Type B pancreatic cell (in vitro differentiated cells): ENCODE measurements around the gene LILRB5. TPM values are rescaled to one million over a fixed set of nuclear protein-coding genes. Genes with fewer than 3 reads are reported as not detected.

Experiments
- DNase-seq: peaks from one replicate; pipeline ENCODE4 v3.0.0; 2021; ENCODE audit warnings: mixed read lengths; ENCODE audit not compliant: unreplicated experiment; ENCODE audit errors: extremely low spot score
- H3K27ac Mint-ChIP-seq: 2 replicates; pipeline ENCODE4 v1.8.0; 2021; ENCODE audit warnings: mild to moderate bottlenecking, mixed read lengths
- H3K27me3 Mint-ChIP-seq: 2 replicates; pipeline ENCODE4 v1.8.0; 2021; ENCODE audit warnings: mixed read lengths
- H3K36me3 Mint-ChIP-seq: 2 replicates; pipeline ENCODE4 v1.8.0; 2021; ENCODE audit warnings: mixed read lengths
- H3K4me1 Mint-ChIP-seq: one replicate; pipeline ENCODE4 v1.8.0; 2021; ENCODE audit warnings: mixed read lengths; ENCODE audit not compliant: unreplicated experiment
- H3K4me3 Mint-ChIP-seq: 2 replicates; pipeline ENCODE4 v1.8.0; 2021; ENCODE audit warnings: mild to moderate bottlenecking, mixed read lengths
- H3K9me3 Mint-ChIP-seq: 2 replicates; pipeline ENCODE4 v1.8.0; 2021; ENCODE audit warnings: mixed read lengths
- CTCF ChIP-seq: fragments of 200-600 bp; sonication (generic); conservative IDR thresholded peaks from 2 replicates; pipeline ENCODE4 v1.5.0; 2021; ENCODE audit warnings: antibody characterized with exemption, mild to moderate bottlenecking
- total RNA-seq: library from RNA; stranded (reverse); gene quantifications from 2 replicates; pipeline ENCODE4 v1.2.1, GENCODE V29; 2021; ENCODE audit warnings: low replicate concordance

Gene LILRB5
- total RNA-seq, 1 donor from 2014 or later = not detected

GRCh38 chr19:54211235-54211634 is 45.8 kb downstream of the LILRB5 start:
- H3K4me1 Mint-ChIP-seq = peaks cover 27% of the 10 kb centered on the region
- DNase-seq = no peak
- peak overlapping the region; percentile 95 for H3K27ac Mint-ChIP-seq
- H3K9me3 Mint-ChIP-seq = peaks cover 6% of the 10 kb centered on the region
- H3K4me3 Mint-ChIP-seq = peak overlapping the region; percentile 75
- H3K27me3 Mint-ChIP-seq = no peaks in the 10 kb centered on the region
- no peak for TF ChIP-seq CTCF
- H3K36me3 Mint-ChIP-seq = peaks cover 19% of the 10 kb centered on the region

GRCh38 chr19:54209811-54210494 is 47.1 kb downstream of the LILRB5 start:
- TF ChIP-seq CTCF = no peak
- peaks cover 21% of the 10 kb centered on the region for H3K36me3 Mint-ChIP-seq
- peak overlapping the region; percentile 8 for H3K4me3 Mint-ChIP-seq
- peaks cover 29% of the 10 kb centered on the region for H3K4me1 Mint-ChIP-seq
- no peaks in the 10 kb centered on the region for H3K27me3 Mint-ChIP-seq
- no peak for DNase-seq
- H3K27ac Mint-ChIP-seq = peak overlapping the region; percentile 95
- H3K9me3 Mint-ChIP-seq = peaks cover 6% of the 10 kb centered on the region

GRCh38 chr19:54209058-54209810 is 47.8 kb downstream of the LILRB5 start:
- H3K9me3 Mint-ChIP-seq = peaks cover 6% of the 10 kb centered on the region
- H3K36me3 Mint-ChIP-seq = peaks cover 24% of the 10 kb centered on the region
- H3K4me1 Mint-ChIP-seq = peaks cover 31% of the 10 kb centered on the region
- no peak for TF ChIP-seq CTCF
- DNase-seq = no peak
- no peaks in the 10 kb centered on the region for H3K27me3 Mint-ChIP-seq
- peak overlapping the region; percentile 95 for H3K27ac Mint-ChIP-seq
- peak overlapping the region; percentile 8 for H3K4me3 Mint-ChIP-seq

- no peak for DNase-seq
- TF ChIP-seq CTCF = no peak
- peak overlapping the region; percentile 95 for H3K27ac Mint-ChIP-seq
- H3K9me3 Mint-ChIP-seq = peaks cover 6% of the 10 kb centered on the region
- peaks cover 24% of the 10 kb centered on the region for H3K36me3 Mint-ChIP-seq
- H3K4me1 Mint-ChIP-seq = peaks cover 31% of the 10 kb centered on the region
- no peaks in the 10 kb centered on the region for H3K27me3 Mint-ChIP-seq
- no peak overlapping the region for H3K4me3 Mint-ChIP-seq
Measured at GRCh38 chr19:54208784-54209057, 48.4 kb downstream of the LILRB5 start.

GRCh38 chr19:54207983-54208783 is 48.9 kb downstream of the LILRB5 start:
- Mint-ChIP-seq H3K4me3 (peak overlapping the region; percentile 61), H3K9me3 (peaks cover 6% of the 10 kb centered on the region), H3K4me1 (peaks cover 35% of the 10 kb centered on the region), H3K36me3 (peaks cover 27% of the 10 kb centered on the region), H3K27ac (peak overlapping the region; percentile 85), H3K27me3 (no peaks in the 10 kb centered on the region)
- DNase-seq = no peak
- TF ChIP-seq CTCF = no peak
